ENCODE results near the gene MAN1B1.
"Not testable (repeated sequence)": the region's sequence is repeated elsewhere in the genome, so short reads cannot be mapped to it uniquely, and the experiment has no call there.

MAN1B1 gene

DNA sequence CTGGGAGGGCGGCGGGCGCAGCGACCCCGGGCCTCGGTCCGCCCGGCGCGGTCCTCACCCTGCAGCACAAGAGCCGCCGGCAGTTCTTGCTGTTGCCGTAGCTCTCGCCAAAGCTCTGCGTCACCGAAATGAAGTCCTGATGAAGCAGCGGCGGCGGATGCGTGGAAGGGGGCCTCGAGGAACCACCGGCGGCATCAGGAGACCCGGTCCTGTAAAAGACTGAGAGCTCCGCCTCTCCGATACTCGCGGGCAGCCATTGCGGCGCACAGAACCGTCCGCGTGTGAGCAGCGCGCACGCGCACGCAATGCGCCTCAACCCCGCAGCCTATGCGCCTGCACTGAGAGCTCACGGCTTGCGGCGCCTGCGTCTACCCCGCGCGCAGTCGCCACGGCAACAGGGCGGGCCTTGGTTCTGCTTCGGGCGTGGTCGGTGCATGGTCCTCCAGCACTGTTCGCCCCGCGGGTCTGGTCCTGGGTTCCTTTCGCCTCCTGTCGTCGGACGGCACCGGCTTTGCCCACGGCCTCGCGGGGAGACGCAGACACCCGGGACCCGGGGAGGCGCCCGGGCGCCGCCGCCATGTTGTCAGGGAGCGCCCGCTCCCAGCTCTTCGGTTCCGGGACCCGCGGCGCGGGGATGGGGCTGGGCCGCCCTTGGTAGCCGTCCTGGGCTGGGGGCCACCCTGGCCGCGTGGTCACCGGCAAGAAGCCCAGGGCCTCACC, 42.8 kb downstream of the MAN1B1 start:
- DNase-seq, result peak; percentile 83 to 87

DNA sequence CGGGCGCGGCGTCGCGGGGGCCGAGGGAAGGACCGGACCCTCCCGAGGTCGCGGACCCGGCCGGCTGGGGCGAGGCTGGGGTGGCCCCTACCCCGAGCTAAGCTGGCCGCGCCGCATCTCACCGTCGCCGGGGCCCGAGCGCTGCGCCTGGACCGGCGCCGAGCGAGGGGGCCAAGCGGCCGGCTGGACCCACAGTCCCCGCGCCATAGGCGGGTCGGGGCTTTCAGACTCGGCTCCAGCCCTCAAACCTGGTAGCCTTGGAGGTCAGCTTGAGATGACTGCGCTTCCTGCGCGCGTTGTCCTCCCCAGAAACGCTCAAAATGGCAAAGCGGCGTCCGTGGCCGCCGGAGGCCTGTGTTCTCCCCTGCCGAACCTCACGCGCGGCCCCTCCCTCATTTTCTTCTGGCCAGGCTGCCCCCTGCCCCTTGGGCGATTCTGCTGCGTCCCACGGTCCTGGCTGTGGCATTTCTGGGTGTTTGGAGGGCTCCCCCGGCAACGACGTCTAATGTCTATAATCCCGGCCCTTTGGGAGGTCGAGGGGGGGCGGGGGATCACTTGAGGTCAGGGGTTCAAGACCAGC, 43.5 kb downstream of the MAN1B1 start:
- no peak for DNase-seq

DNA sequence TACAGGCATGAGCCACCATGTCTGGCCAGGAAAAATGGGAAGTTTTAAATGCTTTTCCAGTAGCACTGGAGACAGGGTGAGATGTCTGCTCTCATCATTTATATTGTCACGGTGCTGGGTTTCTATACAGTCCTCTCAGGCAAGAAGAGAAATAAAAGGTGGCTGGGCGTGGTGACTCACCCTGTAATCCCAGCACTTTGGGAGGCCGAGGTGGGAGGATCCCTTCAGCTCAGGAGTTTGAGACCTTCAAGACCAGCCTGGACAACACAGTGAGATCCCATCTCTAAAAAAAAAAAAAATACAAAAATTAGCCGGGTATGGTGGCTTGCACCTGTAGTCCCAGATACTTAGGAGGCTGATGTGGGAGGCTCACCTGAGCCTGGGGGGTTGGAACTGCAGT, 47.4 kb downstream of the MAN1B1 start:
- no peak for DNase-seq

DNA sequence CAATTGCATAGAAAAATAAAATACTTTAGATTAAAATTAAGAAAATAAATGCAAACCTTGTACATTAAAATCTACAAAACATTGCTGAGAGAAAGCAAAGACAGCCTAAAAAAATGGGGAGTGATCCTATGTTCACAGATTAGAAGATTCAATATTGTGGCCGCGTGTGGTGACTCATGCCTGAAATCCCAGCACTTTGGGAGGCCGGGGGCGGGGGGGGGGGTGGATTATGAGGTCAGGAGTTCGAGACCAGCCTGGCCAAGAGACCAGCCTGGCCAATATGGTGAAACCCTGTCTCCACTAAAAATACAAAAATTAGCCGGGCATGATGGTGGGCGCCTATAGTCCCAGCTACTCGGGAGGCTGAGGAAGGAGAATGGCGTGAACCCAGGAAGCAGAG, 48.4 kb downstream of the MAN1B1 start:
- DNase-seq, result not testable (repeated sequence)

DNA sequence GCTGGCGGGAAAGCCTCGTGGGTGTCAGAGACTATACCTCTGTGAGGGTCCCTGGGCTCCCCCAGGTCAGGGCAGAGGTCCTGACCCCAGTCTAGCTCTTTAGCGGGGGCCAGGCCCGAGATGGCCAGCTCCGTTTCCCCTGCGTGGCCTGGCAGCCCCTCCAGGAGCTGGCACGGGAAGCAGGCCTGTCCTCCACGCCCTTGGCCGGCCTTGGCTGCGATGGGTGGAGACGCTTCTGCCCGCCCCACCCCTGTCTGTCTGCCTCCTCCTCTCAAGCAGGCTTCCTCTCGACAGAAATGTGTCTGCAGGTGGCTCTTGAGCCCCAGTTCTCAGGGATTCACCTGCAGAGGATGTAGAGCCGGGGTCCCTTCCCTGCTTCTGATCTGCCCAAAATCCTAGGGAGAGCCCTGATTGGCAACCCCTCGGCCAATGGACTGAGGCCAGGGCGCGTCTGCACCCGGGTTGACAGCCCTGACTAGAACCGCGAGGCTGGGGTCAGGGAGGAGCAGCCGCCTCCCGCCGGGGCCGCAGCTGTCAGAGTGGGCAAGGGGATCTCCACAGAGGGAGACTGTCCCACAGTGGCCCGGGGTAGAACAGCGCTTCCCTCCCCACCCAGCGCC, 49.6 kb downstream of the MAN1B1 start:
- no peak for DNase-seq

DNA sequence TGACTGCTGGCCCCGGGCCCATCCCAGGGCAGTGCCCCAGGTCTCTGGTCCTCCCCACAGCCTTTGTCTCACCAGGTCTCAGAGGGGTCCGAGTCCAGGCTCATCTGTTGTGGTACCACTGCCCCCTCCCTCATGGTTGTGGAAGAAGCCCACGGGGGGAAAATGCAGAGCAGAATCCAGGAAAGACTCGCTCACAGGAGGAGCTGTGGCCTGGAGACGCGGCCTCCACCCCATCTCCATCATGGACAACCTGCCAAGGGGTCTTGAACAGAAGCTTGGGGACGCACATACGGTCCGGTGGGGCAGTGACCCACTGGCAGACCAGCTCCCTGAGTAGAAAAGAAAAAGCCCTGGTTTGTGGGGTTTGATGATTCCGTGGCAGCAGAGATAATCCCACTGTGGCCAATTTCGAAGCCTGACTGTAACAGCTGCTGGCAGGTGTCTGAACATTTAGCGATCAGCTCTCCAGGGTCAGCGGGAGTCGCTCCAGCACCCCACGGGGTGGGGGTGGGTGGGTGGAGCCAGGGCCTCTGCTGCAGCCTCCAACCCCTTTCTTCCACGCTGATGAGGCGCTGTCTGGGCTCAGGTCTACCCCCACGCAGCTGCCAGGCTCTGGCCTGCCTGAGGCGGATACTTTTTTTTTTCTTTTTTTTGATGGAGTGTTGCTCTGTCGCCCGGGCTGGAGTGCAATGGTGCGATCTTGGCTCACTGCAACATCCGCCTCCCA, 50.3 kb downstream of the MAN1B1 start:
- no peak for DNase-seq

DNA sequence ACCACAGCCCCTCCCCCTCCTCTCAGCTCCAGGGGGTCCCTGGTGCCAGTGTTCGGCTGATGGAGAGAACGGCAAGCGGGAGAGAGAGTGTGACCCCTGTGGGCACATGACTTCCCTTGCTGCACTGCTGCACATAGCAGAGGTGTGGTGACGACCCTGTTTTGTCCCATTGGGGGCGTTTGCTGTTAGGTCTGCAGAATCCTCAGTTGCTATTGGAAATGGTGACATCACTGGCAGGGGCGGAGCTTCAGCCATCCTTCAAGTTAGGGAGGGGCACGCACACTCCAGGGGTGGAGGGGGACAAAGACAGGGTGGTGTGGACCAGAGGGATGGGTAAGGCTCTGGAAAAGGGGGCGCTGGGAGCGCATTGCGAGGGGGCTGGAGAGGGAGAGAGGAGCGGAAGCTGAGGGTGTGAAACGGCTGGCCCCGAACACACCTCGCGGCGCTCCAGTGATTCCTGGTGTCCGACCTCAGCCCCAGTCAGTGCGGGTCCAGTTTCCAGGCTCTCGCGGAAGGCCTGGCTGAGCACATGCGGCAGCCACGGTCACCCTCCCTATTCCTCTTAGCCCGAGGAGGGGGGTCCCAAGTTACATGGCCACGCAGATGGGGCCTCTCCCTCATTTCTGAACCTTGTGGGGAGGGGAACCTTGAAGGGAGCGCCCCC, 51.4 kb downstream of the MAN1B1 start:
- DNase-seq, result no peak

DNA sequence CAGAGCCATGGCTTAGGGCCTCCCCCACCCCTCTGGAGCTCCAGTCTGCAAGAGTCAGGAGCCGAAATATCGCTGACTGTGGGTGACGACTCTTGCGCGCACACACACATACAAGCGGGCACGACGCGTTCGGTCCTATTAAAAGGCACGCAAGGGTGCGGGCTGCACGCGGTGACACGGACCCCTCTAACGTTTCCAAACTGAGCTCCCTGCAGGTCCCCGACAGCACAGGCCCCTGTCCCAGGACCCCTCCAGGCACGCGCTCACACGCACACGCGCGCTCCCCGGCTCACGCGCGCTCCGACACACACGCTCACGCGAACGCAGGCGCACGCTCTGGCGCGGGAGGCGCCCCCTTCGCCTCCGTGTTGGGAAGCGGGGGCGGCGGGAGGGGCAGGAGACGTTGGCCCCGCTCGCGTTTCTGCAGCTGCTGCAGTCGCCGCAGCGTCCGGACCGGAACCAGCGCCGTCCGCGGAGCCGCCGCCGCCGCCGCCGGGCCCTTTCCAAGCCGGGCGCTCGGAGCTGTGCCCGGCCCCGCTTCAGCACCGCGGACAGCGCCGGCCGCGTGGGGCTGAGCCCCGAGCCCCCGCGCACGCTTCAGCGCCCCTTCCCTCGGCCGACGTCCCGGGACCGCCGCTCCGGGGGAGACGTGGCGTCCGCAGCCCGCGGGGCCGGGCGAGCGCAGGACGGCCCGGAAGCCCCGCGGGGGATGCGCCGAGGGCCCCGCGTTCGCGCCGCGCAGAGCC, 52.1 kb downstream of the MAN1B1 start, which contains the start of gene GRIN1:
Gene GRIN1, plus strand, starts transcription at position 433 of the 746 bp plus-strand sequence. CDS start 333 bp downstream, outside the sequence.
- DNase-seq, result no peak

DNA sequence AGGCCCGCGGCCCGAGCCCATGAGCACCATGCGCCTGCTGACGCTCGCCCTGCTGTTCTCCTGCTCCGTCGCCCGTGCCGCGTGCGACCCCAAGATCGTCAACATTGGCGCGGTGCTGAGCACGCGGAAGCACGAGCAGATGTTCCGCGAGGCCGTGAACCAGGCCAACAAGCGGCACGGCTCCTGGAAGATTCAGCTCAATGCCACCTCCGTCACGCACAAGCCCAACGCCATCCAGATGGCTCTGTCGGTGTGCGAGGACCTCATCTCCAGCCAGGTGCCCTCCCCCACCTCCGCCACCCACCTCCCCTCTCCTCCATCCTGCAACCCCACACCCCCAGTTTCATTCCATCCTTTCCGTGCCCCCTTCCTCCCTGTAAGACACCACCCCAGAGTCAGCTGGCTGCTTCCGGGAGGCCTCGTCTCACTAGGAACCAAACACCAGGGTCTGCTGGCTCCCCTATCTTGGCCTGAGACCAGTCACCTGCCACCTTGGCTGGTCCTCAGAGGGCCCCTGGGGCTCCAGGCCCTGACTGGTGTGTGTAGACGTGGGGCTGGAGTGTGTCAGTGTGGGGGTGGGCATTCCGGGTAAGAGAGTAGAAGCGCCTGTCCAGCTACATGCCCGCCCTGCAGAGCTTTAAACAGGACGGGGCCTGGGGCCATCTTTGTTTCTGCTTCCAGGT, 52.8 kb downstream of the MAN1B1 start:
- no peak for DNase-seq

DNA sequence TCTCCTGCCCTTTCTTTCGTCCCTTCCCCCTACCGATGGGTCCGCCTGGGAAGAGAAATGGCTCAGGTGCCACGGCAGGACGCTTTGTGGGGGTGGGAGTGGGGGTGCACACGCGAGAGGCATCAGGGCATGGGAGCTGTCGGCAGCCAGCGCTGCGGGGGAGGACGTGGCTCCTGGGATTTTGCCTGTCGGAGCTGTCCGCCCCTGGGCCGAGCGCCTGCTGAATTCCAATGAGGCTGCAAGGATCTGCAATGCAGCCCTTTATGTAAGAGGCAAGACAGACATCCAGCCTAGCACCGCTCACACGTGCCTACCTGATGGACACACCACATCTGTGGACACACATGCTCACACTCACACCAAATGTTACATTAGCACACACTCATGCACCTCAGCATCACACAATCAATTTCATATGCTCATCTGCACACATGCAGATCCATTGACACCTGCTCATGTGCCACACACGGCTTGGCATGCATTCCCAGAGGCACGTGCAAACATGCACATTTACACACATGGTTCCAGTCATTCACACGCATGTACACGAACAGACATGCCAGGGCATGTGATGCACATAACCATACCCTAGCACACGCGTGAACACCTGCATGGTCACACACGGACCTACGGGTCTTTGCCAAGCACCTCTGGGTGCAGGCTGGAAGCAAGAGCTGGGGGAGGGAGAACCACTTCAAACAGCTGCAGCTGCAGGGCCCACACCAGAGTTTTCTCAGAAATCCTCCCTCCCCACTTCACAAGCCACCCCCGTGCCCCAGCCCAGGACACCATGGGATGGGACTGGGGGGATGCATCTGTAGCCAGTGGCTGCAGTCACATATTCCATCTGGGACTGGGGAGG, 53.6 kb downstream of the MAN1B1 start:
- no peak for DNase-seq

DNA sequence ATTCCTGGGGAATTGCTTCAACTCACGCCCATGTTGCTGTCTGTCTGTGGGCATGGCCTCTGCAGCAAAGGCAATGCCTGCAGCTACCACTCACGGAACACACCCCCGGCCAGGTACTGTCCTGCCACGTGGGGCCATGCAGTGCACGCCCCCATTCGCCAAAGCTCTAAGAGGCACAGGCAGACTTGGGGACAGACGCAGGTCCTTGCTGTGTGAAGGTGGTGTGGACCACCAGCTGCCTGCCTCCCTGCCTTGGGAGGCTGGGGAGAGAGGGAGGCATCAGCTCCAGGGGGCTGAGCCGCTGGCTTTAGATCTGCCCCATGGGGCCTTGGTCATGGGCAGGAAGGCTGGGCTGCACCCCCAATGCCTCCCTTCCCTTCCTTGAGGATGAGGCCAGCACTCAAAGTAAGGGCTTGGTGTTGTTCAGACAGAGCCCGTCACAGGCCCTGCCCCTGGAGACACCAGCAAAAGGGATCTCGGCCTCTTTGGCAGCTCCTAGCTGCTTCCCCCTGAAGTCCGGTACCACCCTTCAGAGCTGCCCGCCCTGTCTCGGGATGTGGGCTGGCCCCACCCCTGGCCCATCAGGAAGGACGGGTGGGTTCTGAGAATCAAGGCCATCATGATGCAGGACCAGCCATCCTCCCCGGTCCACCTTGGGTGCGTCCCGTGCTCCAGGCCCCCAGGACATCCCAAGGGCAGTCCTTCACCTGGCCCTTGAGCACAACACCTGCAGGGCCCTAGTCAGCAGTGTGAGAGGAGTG, 54.4 kb downstream of the MAN1B1 start:
- DNase-seq, result no peak

DNA sequence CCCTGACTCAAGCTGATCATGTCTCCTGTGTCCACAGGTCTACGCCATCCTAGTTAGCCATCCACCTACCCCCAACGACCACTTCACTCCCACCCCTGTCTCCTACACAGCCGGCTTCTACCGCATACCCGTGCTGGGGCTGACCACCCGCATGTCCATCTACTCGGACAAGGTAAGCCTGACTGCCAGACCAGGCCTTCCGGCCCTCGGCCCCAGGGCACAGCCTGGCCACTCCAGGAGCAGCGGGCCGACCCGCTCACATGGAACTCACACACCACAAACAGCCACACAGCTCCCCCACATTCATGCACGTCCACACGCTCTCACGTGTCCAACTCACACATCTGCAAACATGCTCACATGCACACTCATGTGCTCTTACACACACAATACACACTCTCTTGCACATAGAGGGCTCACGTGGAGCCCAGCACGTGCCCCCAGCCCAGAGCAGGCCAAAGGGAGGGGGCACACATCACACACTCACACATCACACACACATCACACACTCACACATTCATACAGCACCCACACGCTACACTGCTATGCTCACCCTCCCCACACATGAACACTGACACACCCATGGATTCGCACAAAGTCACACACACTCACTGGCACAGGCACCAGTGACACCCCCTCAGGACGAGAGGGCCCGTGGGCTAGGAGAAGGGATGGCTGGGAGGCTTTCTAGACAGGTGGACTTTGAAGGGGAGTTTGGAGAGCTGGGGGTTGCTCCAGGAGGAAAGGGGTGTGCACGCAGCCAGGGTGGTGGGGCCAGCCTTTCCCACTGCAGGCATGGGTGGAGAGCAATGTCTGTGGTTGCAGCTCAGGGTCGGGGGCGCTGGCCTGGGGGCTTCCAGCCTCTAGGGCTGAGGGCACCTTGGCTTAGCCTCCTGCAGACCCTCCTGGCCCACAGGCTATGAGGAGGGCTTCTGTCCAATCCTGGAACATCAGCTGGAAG, 55.5 kb downstream of the MAN1B1 start:
- DNase-seq, result no peak

DNA sequence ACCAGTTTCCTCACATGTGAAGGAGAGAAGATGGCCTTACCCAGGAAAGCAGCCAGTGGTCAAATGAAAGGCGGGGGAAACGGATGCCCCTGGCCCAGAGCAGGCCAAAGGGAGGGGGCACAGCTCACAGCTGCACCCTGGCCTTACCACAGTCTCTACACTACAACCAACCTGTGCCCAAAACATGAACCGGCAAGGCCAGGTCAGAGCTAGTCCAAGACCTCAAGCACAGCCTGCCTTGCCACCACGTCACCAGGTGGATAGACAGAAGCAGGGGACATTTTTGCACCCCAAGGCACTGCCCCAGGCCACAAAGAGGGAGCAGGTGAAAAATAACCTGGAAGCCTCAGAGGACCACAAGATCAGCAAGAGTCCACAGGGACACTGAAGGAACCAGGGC, 56.7 kb downstream of the MAN1B1 start:
- no peak for DNase-seq

DNA sequence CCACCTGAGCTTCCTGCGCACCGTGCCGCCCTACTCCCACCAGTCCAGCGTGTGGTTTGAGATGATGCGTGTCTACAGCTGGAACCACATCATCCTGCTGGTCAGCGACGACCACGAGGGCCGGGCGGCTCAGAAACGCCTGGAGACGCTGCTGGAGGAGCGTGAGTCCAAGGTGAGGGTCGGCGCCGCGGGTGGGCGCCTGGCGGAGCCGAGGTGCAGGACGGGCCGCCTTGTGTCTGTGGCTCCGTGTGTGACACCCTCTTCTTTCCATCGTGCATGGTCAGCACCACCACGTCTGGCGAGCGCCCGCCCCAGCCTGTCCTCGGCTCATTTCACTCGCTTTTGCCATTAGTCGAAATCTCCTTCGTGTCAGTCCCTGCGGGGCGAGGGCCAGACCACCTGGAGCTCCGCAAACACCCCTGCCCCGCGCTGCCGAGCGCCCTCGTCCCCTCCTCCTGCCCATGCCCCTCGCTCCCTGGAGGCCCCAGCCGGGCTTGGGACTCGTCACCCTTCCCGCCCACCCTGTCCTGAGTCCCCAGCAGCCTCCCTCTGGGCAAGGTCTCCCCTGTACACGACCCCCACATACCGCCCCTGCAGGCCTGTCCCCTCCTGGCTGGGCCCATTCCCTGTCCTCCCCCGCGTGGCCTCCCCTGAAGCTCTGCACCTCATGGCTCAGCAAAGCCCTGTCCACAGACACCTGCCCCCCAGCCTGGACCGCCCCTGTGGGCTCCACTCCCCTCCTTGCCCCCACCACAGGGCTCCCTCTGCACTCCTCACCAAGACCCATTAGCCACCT, 59.1 kb downstream of the MAN1B1 start:
- no peak for DNase-seq

DNA sequence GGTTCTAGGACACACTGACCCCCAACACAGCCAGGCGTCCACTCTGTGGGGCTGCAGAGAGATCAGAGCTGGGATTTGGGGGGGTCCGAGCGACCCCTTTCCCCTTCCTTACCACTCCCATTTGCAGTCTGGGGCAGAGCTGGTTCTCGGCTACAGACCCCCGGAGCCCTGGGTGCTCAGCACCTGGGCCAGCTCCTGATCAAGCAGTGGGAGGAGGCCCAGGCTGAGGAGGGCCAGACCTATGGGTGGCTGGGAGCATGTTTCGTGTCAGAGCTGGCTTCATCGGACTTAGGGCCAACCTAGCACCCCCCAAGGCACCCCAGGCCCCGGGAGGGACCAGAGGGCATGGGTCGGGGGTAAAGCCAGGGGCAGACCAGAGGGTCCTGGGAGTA, 59.7 kb downstream of the MAN1B1 start:
- no peak for DNase-seq

DNA sequence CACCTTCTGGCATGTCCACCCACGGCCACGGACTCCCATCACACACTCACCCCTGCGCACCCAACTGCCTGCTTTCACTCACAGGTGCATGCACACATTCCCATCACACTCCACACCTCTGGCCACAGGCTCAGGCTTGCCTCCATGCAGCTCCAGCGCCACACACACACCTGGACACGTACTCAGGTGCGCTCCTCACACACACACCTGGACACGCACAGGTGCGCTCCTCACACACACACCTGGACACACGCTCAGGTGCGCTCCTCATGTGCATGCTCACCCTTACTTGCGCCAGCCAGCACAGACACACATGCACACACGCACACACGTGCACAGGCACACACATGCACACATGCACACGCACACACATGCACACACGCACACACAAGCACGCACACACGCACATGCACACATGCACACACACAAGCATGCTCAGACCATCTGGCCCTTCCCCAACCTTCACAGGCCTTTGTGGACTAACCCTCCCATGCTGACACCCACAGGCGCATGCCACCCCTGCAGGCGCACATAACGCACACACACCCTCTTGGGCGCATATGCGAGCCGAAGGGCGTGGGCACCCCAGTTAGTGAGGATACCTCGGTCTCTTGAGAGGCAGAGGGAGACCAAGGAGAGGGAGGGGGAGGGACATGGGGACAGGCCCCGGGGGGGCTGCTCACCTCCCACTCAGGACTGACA, 60.5 kb downstream of the MAN1B1 start:
- no peak for DNase-seq

DNA sequence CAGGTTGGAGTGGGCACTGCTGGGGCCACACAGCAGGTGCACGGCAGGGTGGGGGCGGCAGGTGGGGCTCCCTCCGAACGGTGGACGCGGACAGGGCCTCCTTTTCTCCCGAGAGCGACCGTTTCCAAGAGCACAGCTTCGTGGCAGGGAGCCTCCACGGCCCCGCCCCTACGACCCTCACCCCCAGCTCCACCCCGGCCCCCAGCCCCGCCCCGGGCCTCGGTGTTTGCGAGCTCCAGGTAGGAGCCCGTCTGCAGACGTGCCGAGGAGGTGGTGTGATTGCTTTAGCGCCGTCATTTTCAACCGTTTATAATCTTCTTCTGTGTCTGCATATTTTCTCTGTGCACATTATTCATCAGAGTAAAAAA, 61.0 kb downstream of the MAN1B1 start:
- DNase-seq, result no peak

Data from stimulated activated CD4-positive, alpha-beta T cell treated with anti-CD3 and anti-CD28 coated beads, Interleukin-2, amount 100 ng/mL, for 48 hours (primary cell).